HL-60 (cell line): ENCODE data around the gene NUCB1.

Experiments
- DNase-seq, 2 experiments: peaks; one replicate each; pipeline ENCODE4 v3.0.0-alpha.2; 2010 to 2020; ENCODE audit warnings: low read depth in 1 of 2, low spot score in 1 of 2
- H3K27ac ChIP-seq: fragments of 250-450 bp; sonication (Bioruptor Pico); replicated peaks from 2 replicates; pipeline ENCODE4 v1.5.1; 2020; ENCODE audit warnings: mild to moderate bottlenecking, moderate library complexity
- H3K27me3 ChIP-seq: fragments of 250-450 bp; sonication (Bioruptor Pico); 2 replicates; pipeline ENCODE4 v1.5.1; 2021; ENCODE audit warnings: mild to moderate bottlenecking, moderate library complexity; ENCODE audit not compliant: insufficient read depth, poor library complexity, severe bottlenecking
- H3K4me3 ChIP-seq: replicated peaks from 2 replicates; pipeline ENCODE4 v1.5.1; 2011; ENCODE audit warnings: mild to moderate bottlenecking, control low read depth, low read length; ENCODE audit not compliant: insufficient read depth
- CTCF ChIP-seq: IDR thresholded peaks from one replicate; pipeline ENCODE4 v1.5.1; 2011; ENCODE audit warnings: low read length, control low read depth, inconsistent platforms; ENCODE audit not compliant: insufficient read depth
- GABPA ChIP-seq: IDR thresholded peaks from 2 replicates; pipeline ENCODE4 v1.6.1; 2012; ENCODE audit warnings: low read depth
- POLR2AphosphoS5 ChIP-seq: IDR thresholded peaks from 2 replicates; pipeline ENCODE4 v1.6.1; 2012; ENCODE audit warnings: low read depth
- REST ChIP-seq: IDR thresholded peaks from 2 replicates; pipeline ENCODE4 v1.6.1; 2012; ENCODE audit warnings: low read depth; ENCODE audit not compliant: insufficient replicate concordance
- SPI1 ChIP-seq: IDR thresholded peaks from 2 replicates; pipeline ENCODE4 v1.6.1; 2012; ENCODE audit warnings: low read depth, mild to moderate bottlenecking, borderline replicate concordance

NUCB1 gene

GRCh38 chr19:48914181-48914580 lies 14.1 kb downstream of the NUCB1 start:
- H3K27me3 ChIP-seq = no peaks in the 10 kb centered on the region
- H3K27ac ChIP-seq = no peak overlapping the region
- no peak overlapping the region for H3K4me3 ChIP-seq
- TF ChIP-seq SPI1 = no peak
- no peak for TF ChIP-seq REST
- no peak for TF ChIP-seq GABPA
- no peak for TF ChIP-seq CTCF
- TF ChIP-seq POLR2AphosphoS5 = no peak
- DNase-seq = no peak

- TF ChIP-seq POLR2AphosphoS5 (no peak), SPI1 (no peak), REST (no peak), CTCF (no peak), GABPA (no peak)
- no peak overlapping the region for H3K27ac ChIP-seq
- H3K4me3 ChIP-seq = no peak overlapping the region
- no peaks in the 10 kb centered on the region for H3K27me3 ChIP-seq
- no peak for DNase-seq
Measured at GRCh38 chr19:48915757-48916156, 15.6 kb downstream of the NUCB1 start.

GRCh38 chr19:48918071-48918470 lies 18.0 kb downstream of the NUCB1 start:
- DNase-seq = no peak
- TF ChIP-seq GABPA = no peak
- no peak for TF ChIP-seq POLR2AphosphoS5
- TF ChIP-seq CTCF = no peak
- TF ChIP-seq SPI1 = no peak
- TF ChIP-seq REST = no peak
- Histone ChIP-seq H3K4me3 (no peak overlapping the region), H3K27me3 (no peaks in the 10 kb centered on the region), H3K27ac (no peak overlapping the region)
